Measurements from ENCODE around the gene CNNM1. TPM values are rescaled to one million over a fixed set of nuclear protein-coding genes. Genes with fewer than 3 reads are reported as not detected.

The CNNM1 gene
- total RNA-seq, 3 donors from 2014 or later: 0.24 to 1.2 (median 0.38) TPM

DNA sequence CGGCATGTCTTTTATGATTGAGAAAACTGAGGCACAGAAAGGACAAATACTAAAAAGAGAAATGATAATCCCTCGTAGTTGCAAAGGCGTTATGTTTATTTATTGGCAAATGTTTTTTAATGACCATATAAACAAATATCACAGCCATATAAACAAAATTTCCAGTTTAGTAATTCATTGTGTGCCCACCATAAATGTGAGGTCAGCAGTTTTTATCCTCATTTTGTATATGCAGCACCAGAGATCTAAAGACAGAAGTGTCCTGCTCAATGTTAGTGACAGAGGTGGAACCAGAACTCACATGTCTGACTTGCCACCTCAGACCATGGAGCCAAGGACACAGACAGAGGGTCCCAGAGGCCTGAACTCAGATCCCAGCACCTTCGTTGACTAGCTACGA is 14.1 kb downstream of the CNNM1 start:
- Histone ChIP-seq H3K4me1 (ENCODE audit: low read depth) (no peaks in the 10 kb centered on the region), H3K9me3 (no peaks in the 10 kb centered on the region), H3K36me3 (ENCODE audit: low read depth) (no peaks in the 10 kb centered on the region), H3K4me3 (no peak overlapping the region)
- TF ChIP-seq, protein P1, sequence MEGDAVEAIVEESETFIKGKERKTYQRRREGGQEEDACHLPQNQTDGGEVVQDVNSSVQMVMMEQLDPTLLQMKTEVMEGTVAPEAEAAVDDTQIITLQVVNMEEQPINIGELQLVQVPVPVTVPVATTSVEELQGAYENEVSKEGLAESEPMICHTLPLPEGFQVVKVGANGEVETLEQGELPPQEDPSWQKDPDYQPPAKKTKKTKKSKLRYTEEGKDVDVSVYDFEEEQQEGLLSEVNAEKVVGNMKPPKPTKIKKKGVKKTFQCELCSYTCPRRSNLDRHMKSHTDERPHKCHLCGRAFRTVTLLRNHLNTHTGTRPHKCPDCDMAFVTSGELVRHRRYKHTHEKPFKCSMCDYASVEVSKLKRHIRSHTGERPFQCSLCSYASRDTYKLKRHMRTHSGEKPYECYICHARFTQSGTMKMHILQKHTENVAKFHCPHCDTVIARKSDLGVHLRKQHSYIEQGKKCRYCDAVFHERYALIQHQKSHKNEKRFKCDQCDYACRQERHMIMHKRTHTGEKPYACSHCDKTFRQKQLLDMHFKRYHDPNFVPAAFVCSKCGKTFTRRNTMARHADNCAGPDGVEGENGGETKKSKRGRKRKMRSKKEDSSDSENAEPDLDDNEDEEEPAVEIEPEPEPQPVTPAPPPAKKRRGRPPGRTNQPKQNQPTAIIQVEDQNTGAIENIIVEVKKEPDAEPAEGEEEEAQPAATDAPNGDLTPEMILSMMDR (IDR thresholded peaks at IDR 0.05): no peak
- DNase-seq: no peak
- ATAC-seq: no peak
- intact Hi-C loops (cut with DNase I, micrococcal nuclease): no loop called here

- TF ChIP-seq, protein P1 (IDR thresholded peaks at IDR 0.05): no peak
- no peak for DNase-seq
- intact Hi-C loops (cut with DNase I, micrococcal nuclease): no loop called here
These were observed 15.6 kb downstream of the CNNM1 start for GRCh38 chr10:99344715-99345114.

GRCh38 chr10:99345350-99345749 is 16.2 kb downstream of the CNNM1 start:
- no peaks in the 10 kb centered on the region for H3K36me3 ChIP-seq (ENCODE audit: low read depth)
- no peaks in the 10 kb centered on the region for H3K9me3 ChIP-seq
- intact Hi-C loops (cut with DNase I, micrococcal nuclease): no loop called here
- ATAC-seq (no peak), DNase-seq (no peak)
- no peaks in the 10 kb centered on the region for H3K4me1 ChIP-seq (ENCODE audit: low read depth)
- TF ChIP-seq, protein P1 (IDR thresholded peaks at IDR 0.05): no peak
- no peak overlapping the region for H3K4me3 ChIP-seq

More at GRCh38 chr10:99344715-99345114, 15.6 kb downstream of the CNNM1 start:
- ATAC-seq: no peak
- H3K36me3 ChIP-seq (ENCODE audit: low read depth): no peaks in the 10 kb centered on the region
- no peaks in the 10 kb centered on the region for H3K9me3 ChIP-seq
- H3K4me3 ChIP-seq: no peak overlapping the region
- no peaks in the 10 kb centered on the region for H3K4me1 ChIP-seq (ENCODE audit: low read depth)

DNA sequence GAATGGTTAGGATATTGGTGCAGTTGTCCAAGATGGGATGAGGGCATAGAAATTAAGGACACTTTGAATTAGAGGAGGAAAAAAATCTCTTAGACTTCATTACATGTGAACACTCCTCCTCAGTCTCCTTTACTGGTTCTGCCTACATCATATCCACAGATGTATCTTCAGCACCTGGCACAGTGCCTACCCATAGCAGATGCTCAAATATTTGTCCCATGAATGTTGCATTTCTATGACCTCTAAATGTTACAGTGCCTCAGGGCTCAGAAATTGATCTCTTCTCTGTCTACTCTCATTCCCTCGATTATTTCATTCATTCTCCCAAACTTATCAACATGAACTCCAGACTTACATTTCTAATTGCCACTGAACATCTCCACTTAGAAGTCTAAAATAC is 17.1 kb downstream of the CNNM1 start:
- no peaks in the 10 kb centered on the region for H3K9me3 ChIP-seq
- TF ChIP-seq, protein P1 (IDR thresholded peaks at IDR 0.05): no peak
- H3K4me1 ChIP-seq (ENCODE audit: low read depth): no peaks in the 10 kb centered on the region
- H3K36me3 ChIP-seq (ENCODE audit: low read depth): no peaks in the 10 kb centered on the region
- ATAC-seq (no peak), DNase-seq (no peak)
- intact Hi-C loops (cut with DNase I, micrococcal nuclease): no loop called here
- no peak overlapping the region for H3K4me3 ChIP-seq

GRCh38 chr10:99347672-99348071 is 18.5 kb downstream of the CNNM1 start:
- intact Hi-C loops (cut with DNase I, micrococcal nuclease): no loop called here
- Histone ChIP-seq H3K4me1 (ENCODE audit: low read depth) (no peaks in the 10 kb centered on the region), H3K9me3 (no peaks in the 10 kb centered on the region), H3K36me3 (ENCODE audit: low read depth) (no peaks in the 10 kb centered on the region), H3K4me3 (no peak overlapping the region)
- no peak for DNase-seq
- no peak for ATAC-seq
- TF ChIP-seq, protein P1 (IDR thresholded peaks at IDR 0.05): no peak

DNA sequence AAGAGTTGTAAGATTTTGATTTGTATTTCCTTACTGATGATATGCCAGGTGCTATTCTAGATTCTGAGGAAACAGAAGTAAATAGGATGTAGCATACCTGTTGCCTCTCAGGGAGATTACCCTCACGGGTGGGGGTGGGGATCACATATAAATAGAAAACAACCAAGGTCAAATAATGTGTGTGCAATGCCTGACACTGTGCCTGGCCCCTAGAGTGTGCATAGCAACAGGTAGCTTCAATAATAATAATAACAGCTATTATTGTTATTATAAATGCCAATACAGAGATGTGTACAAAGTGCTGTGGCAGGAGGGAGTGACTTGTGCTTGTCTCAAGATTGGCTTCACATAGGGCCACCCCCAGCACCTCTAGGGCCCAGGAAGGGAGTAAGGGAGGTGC is 24.0 kb downstream of the CNNM1 start:
- intact Hi-C loops (cut with DNase I, micrococcal nuclease): no loop called here
- no peak for DNase-seq

More for the DNA sequence above, 24.0 kb downstream of the CNNM1 start:
- no peaks in the 10 kb centered on the region for H3K4me1 ChIP-seq (ENCODE audit: low read depth)
- no peaks in the 10 kb centered on the region for H3K9me3 ChIP-seq
- no peak for ATAC-seq
- no peaks in the 10 kb centered on the region for H3K36me3 ChIP-seq (ENCODE audit: low read depth)
- TF ChIP-seq, protein P1 (IDR thresholded peaks at IDR 0.05): no peak
- no peak overlapping the region for H3K4me3 ChIP-seq

All from mucosa of descending colon (tissue), 3 donors.